ENCODE data around the gene TMEM233.
A peak's percentile ranks its signal among the peaks of the same experiment; 100 is the strongest.

TMEM233 gene

GRCh38 chr12:119669744-119670472 lies 76.3 kb downstream of the TMEM233 start:
- DNase-seq (ENCODE audit: low read depth): peak; percentile 61

GRCh38 chr12:119671070-119671469 lies 77.5 kb downstream of the TMEM233 start:
- DNase-seq (ENCODE audit: low read depth): no peak
- H3K4me3 ChIP-seq (ENCODE audit: low read depth, low read length): no peak overlapping the region
- no peak for TF ChIP-seq CTCF (IDR thresholded peaks at IDR 0.05; ENCODE audit: control insufficient read depth, extremely low read depth, insufficient read depth)

More at GRCh38 chr12:119669744-119670472, 76.3 kb downstream of the TMEM233 start:
- TF ChIP-seq CTCF (IDR thresholded peaks at IDR 0.05; ENCODE audit: control insufficient read depth, extremely low read depth, insufficient read depth): no peak
- peak overlapping the region; percentile 20 for H3K4me3 ChIP-seq (ENCODE audit: low read depth, low read length)

DNA sequence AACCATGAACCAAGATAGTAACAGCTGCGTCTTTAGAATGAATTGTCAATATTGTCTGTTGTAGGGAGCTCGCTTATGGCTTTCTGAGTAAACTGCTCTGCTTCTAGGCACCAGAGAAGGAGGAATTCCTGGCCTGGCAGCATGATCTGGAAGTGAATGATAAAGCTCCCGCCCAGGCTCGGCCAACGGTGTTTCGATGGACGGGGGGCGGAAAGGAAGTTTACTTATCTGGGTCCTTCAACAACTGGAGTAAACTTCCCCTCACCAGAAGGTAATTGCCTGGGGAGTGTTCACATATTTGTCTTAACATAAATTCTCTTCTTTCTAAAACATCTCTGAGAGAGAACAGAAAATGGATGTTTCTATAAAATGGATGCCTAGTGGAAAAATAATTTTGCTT lies 78.6 kb downstream of the TMEM233 start:
- TF ChIP-seq CTCF (IDR thresholded peaks at IDR 0.05; ENCODE audit: control insufficient read depth, extremely low read depth, insufficient read depth): no peak
- no peak overlapping the region for H3K4me3 ChIP-seq (ENCODE audit: low read depth, low read length)
- no peak for DNase-seq (ENCODE audit: low read depth)

DNA sequence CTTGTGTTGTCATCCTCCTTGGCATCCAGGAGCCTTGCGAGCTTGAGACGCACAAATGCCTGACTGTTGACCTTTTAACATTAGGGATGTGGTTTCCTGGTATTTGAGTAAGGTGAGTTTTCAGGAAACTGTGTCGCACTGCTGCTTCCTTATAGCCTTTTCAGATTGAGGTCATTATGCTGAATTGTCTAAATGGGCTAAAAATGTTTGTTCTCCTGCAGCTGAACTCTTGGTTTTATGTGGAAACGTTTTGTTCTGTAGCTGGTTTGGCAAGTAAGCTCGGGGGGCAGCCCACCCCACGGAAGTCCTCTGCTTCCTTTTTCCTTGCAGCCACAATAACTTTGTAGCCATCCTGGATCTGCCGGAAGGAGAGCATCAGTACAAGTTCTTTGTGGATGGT lies 80.1 kb downstream of the TMEM233 start:
- no peak for DNase-seq (ENCODE audit: low read depth)
- TF ChIP-seq CTCF (IDR thresholded peaks at IDR 0.05; ENCODE audit: control insufficient read depth, extremely low read depth, insufficient read depth): no peak
- no peak overlapping the region for H3K4me3 ChIP-seq (ENCODE audit: low read depth, low read length)

- H3K4me3 ChIP-seq (ENCODE audit: low read depth, low read length): no peak overlapping the region
- TF ChIP-seq CTCF (IDR thresholded peaks at IDR 0.05; ENCODE audit: control insufficient read depth, extremely low read depth, insufficient read depth): no peak
- no peak for DNase-seq (ENCODE audit: low read depth)
Measured at GRCh38 chr12:119674560-119674959, 81.0 kb downstream of the TMEM233 start.

GRCh38 chr12:119676022-119676421 lies 82.4 kb downstream of the TMEM233 start:
- no peak for DNase-seq (ENCODE audit: low read depth)
- H3K4me3 ChIP-seq (ENCODE audit: low read depth, low read length): no peak overlapping the region
- TF ChIP-seq CTCF (IDR thresholded peaks at IDR 0.05; ENCODE audit: control insufficient read depth, extremely low read depth, insufficient read depth): no peak

DNA sequence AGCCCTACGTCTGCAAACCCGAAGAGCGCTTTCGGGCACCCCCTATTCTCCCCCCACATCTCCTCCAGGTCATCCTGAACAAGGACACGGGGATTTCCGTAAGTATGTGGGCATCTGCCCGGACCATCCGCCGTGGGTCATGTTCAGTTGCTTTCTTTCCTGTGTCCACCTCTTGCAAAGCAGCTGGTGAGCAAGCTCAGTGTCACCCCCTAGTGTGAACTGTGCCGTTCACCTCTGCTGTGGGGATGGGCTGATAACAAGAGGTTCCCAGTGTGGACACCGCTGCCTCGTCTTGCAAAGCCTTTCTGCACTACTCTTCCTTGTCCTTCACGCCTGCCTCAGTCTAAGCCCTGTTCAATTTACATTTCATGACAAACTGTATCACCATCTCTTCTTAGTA lies 83.0 kb downstream of the TMEM233 start:
- no peak overlapping the region for H3K4me3 ChIP-seq (ENCODE audit: low read depth, low read length)
- no peak for DNase-seq (ENCODE audit: low read depth)
- peak; percentile 14; the same call in 1 of the 2 replicates for TF ChIP-seq CTCF (IDR thresholded peaks at IDR 0.05; ENCODE audit: control insufficient read depth, extremely low read depth, insufficient read depth)
